Fibroblast of mammary gland (primary cell): ENCODE results near the gene IL12RB2.

ENCODE experiments used
- DNase-seq: peaks from one replicate; pipeline ENCODE4 v3.0.0-alpha.2; 2010; ENCODE audit warnings: low read depth
- H3K4me3 ChIP-seq: 2 replicates; pipeline ENCODE4 v1.5.1; 2011; ENCODE audit warnings: low read depth, mild to moderate bottlenecking, low read length, moderate library complexity; ENCODE audit not compliant: control insufficient read depth
- CTCF ChIP-seq: conservative IDR thresholded peaks from 2 replicates; pipeline ENCODE4 v1.5.1; 2011; ENCODE audit warnings: low read depth, low read length, inconsistent platforms; ENCODE audit not compliant: control insufficient read depth, insufficient read depth

The IL12RB2 gene

GRCh38 chr1:67306547-67306946 is 1.1 kb upstream of the IL12RB2 start:
- no peak for TF ChIP-seq CTCF
- DNase-seq: no peak
- no peak overlapping the region for H3K4me3 ChIP-seq

- DNase-seq: no peak
- no peak for TF ChIP-seq CTCF
- no peak overlapping the region for H3K4me3 ChIP-seq
Observed at GRCh38 chr1:67308136-67308535, 463 bp downstream of the IL12RB2 start.

GRCh38 chr1:67312615-67313014 is 4.9 kb downstream of the IL12RB2 start:
- no peak overlapping the region for H3K4me3 ChIP-seq
- no peak for TF ChIP-seq CTCF
- no peak for DNase-seq

GRCh38 chr1:67313934-67314671 is 6.4 kb downstream of the IL12RB2 start:
- no peak for TF ChIP-seq CTCF
- no peak for DNase-seq
- no peak overlapping the region for H3K4me3 ChIP-seq

GRCh38 chr1:67314696-67315095 is 7.0 kb downstream of the IL12RB2 start:
- no peak for TF ChIP-seq CTCF
- H3K4me3 ChIP-seq: no peak overlapping the region
- DNase-seq: no peak

GRCh38 chr1:67316180-67316902 is 8.7 kb downstream of the IL12RB2 start:
- TF ChIP-seq CTCF: no peak

GRCh38 chr1:67316918-67317317 is 9.2 kb downstream of the IL12RB2 start:
- no peak for DNase-seq
- no peak for TF ChIP-seq CTCF
- H3K4me3 ChIP-seq: no peak overlapping the region

More at GRCh38 chr1:67316180-67316902, 8.7 kb downstream of the IL12RB2 start:
- DNase-seq: no peak
- H3K4me3 ChIP-seq: no peak overlapping the region
